Body of pancreas (tissue), 4 donors: ENCODE results near the gene TMEM187.

Experiments used
- CTCF ChIP-seq, 7 experiments: fragments of 450-650 bp in 4 of 7; fragments of 200-600 bp in 3 of 7; sonication (generic) in 3 of 7; IDR thresholded peaks; one replicate each; pipeline ENCODE4 v1.5.1; 2016 to 2019; ENCODE audit warnings: antibody characterized with exemption in 7 of 7
- POLR2A ChIP-seq, 3 donors: fragments of 450-650 bp; IDR thresholded peaks; one replicate each; pipeline ENCODE4 v1.6.1; 2016; ENCODE audit warnings: antibody characterized with exemption in 3 of 3, mild to moderate bottlenecking in 2 of 3

GRCh38 chrX:154000051-154000450 lies 27.5 kb downstream of the TMEM187 start:
- TF ChIP-seq CTCF (IDR thresholded peaks at IDR 0.05) (no peak), POLR2A (IDR thresholded peaks at IDR 0.05) (no peak)
